BJ (cell line): ENCODE measurements around the gene SCN9A. TPM values are rescaled to one million over a fixed set of nuclear protein-coding genes. Genes with fewer than 3 reads are reported as not detected.
"Not testable (repeated sequence)": the region's sequence is repeated elsewhere in the genome, so short reads cannot be mapped to it uniquely, and the experiment has no call there.

Source experiments
- CTCF ChIA-PET: fragments of 350-600 bp; formaldehyde crosslinking; extraction: SDS; loops from one replicate; lab custom pipeline; 2021; ENCODE audit warnings: antibody characterized with exemption, inconsistent platforms; lab: Yijun Ruan, JAX
- POLR2A ChIA-PET: fragments of 300-600 bp; sonication (Branson Sonifier 250); formaldehyde crosslinking; extraction: SDS; loops from one replicate; lab custom pipeline; 2021; ENCODE audit warnings: antibody characterized with exemption; lab: Charles Lee
- DNase-seq: peaks from one replicate; pipeline ENCODE4 v3.0.0-alpha.2; 2011; ENCODE audit warnings: low read depth
- H3K27me3 ChIP-seq: 2 replicates; pipeline ENCODE4 v1.6.0; 2011; ENCODE audit warnings: low read length; ENCODE audit not compliant: control insufficient read depth, insufficient read depth
- H3K36me3 ChIP-seq: 2 replicates; pipeline ENCODE4 v1.5.1; 2011; ENCODE audit warnings: low read length; ENCODE audit not compliant: control insufficient read depth, insufficient read depth
- H3K4me3 ChIP-seq: 2 replicates; pipeline ENCODE4 v1.5.1; 2011; ENCODE audit warnings: low read depth, mild to moderate bottlenecking, control low read depth, low read length
- CTCF ChIP-seq: IDR thresholded peaks from 2 replicates; pipeline ENCODE4 v1.5.1; 2011; ENCODE audit warnings: low read depth, mild to moderate bottlenecking, control low read depth, inconsistent platforms, low read length, moderate library complexity; ENCODE audit not compliant: insufficient read depth
- polyA plus RNA-seq: library from polyadenylated mRNA; depleted of rRNA; stranded (reverse); fragments of >200 nt; gene quantifications from 2 replicates; pipeline ENCODE4 v1.2.3, GENCODE V29; 2011

SCN9A gene
- polyA plus RNA-seq, 1 experiment, result 19.4 TPM

GRCh38 chr2:166417669-166418068 lies 41.9 kb upstream of the SCN9A start:
- CTCF ChIA-PET, result interaction anchor here (0.6 to 2.7 kb wide), 3 partner anchors 23 to 358 kb away, joined by 3 to 13 read pairs (median 3); no protein-coding TSS in a partner anchor

DNA sequence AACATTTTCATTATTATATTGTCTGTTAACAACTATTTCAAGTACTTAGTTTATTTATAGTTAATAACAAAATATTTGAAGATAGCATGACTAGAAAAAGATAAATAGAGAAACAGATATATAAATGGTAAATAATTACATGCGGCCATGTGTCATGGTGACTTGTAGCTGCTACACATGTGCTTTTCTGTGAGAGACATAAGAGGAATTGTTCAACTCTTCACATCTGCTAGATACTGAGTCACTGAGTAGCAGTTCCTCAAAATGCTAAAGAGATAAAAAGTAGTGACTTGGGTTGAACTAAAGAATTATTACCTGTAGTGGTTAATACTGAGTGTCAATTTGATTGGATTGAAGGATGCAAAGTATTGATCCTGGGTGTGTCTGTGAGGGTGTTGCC lies 37.5 kb upstream of the SCN9A start:
- Histone ChIP-seq H3K27me3 (no peaks in the 10 kb centered on the region), H3K36me3 (no peaks in the 10 kb centered on the region), H3K4me3 (no peak overlapping the region)
- no peak for TF ChIP-seq CTCF
- DNase-seq, result no peak
- CTCF ChIA-PET, result no interaction called here
- POLR2A ChIA-PET, result no interaction called here

More at GRCh38 chr2:166417669-166418068, 41.9 kb upstream of the SCN9A start:
- Histone ChIP-seq H3K36me3 (no peaks in the 10 kb centered on the region), H3K4me3 (no peak overlapping the region), H3K27me3 (no peaks in the 10 kb centered on the region)
- TF ChIP-seq CTCF, result peak; percentile 9; the same call in 1 of the 2 replicates
- POLR2A ChIA-PET, result no interaction called here
- no peak for DNase-seq

DNA sequence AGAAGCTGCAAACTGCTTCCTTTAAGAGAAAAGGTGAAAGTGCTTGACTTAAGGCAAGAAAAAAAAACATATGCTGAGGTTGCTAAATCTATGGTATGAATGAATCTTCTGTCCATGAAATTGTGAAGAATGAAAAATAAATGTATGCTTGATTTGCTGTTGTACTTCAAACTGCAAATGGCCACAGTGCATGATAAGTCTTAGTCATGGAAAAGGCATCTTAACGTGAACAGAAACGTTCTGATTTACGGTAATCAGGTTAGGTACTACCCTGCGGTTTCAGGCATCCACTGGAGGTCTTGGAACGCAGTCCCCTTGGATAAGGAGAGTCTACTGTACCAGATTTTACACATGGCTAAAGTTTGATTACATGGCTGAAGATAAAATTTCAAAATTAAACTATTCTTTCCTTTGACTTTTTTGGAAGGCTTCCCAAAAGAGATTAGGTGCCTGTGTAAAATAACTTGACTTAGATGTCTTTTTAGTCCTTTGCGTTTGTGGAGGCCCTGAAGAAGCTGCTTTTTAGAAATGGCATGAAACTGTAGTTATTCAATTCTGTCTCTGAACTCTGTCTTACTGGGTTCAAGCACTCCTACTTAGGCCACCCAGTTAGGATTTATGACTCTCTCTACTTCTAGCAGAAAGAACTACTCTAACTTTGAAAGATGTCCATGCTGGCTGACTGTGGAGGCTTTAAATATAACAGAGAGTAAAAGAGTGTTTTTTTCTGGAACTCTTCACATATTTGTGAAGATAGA lies 35.9 kb upstream of the SCN9A start:
- no peaks in the 10 kb centered on the region for H3K27me3 ChIP-seq
- H3K36me3 ChIP-seq, result no peaks in the 10 kb centered on the region
- ChIA-PET CTCF (no interaction called here), POLR2A (no interaction called here)
- H3K4me3 ChIP-seq, result no peak overlapping the region
- no peak for TF ChIP-seq CTCF
- DNase-seq, result no peak

- no peak for TF ChIP-seq CTCF
- H3K36me3 ChIP-seq, result no peaks in the 10 kb centered on the region
Observed at GRCh38 chr2:166410828-166411472, 35.2 kb upstream of the SCN9A start.

DNA sequence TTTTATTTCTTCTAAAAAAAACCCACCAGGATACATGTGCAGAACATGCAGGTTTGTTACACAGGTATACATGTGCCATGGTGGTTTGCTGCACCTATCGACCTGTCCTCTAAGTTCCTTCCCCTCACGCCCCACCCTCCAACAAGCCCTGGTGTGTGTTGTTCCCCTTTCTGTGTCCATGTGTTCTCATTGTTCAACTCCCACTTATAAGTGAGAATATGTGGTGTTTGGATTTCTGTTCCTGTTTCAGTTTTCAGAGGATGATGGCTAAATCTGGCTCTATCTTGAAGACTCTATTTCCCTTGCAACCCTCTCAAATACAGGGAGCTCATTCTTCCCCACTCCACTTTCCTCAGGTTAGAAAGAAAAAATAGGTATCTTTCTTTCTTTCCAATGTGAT lies 32.0 kb upstream of the SCN9A start:
- H3K4me3 ChIP-seq, H3K27me3 ChIP-seq, CTCF ChIA-PET, H3K36me3 ChIP-seq, DNase-seq: not testable (repeated sequence)
- POLR2A ChIA-PET, result interaction anchor here (0.6 kb wide), 1 partner anchor 25 kb away, joined by 3 read pairs; no protein-coding TSS in a partner anchor

More at GRCh38 chr2:166410828-166411472, 35.2 kb upstream of the SCN9A start:
- POLR2A ChIA-PET, result no interaction called here
- H3K27me3 ChIP-seq, result no peaks in the 10 kb centered on the region
- DNase-seq, result peak; percentile 55
- CTCF ChIA-PET, result no interaction called here
- H3K4me3 ChIP-seq, result no peak overlapping the region
